HG03460 (cell line): ENCODE data around the gene MICAL2.

Experiments used
- ATAC-seq: cut with Tn5 transposase; IDR thresholded peaks from one replicate; pipeline ENCODE4 v1.9.1; 2021; ENCODE audit not compliant: unreplicated experiment

MICAL2 gene

GRCh38 chr11:12281571-12282478, 171.4 kb downstream of the MICAL2 start:
- no peak for ATAC-seq

- ATAC-seq = no peak
Measured at GRCh38 chr11:12282676-12283075, 172.3 kb downstream of the MICAL2 start.

- ATAC-seq = no peak
Measured at GRCh38 chr11:12284316-12285050, 174.1 kb downstream of the MICAL2 start.

GRCh38 chr11:12285106-12285505, 174.7 kb downstream of the MICAL2 start:
- ATAC-seq = no peak

GRCh38 chr11:12285811-12286222, 175.4 kb downstream of the MICAL2 start:
- ATAC-seq = no peak

- no peak for ATAC-seq
Measured at GRCh38 chr11:12286606-12287005, 176.2 kb downstream of the MICAL2 start.

- no peak for ATAC-seq
Measured at GRCh38 chr11:12287009-12287373, 176.6 kb downstream of the MICAL2 start.

- ATAC-seq = no peak
Measured at GRCh38 chr11:12287374-12288211, 177.2 kb downstream of the MICAL2 start.

GRCh38 chr11:12288212-12288930, 178.0 kb downstream of the MICAL2 start:
- no peak for ATAC-seq

- ATAC-seq = no peak
Measured at GRCh38 chr11:12288931-12289666, 178.7 kb downstream of the MICAL2 start.

- ATAC-seq = no peak
Measured at GRCh38 chr11:12289667-12290476, 179.5 kb downstream of the MICAL2 start.

GRCh38 chr11:12290477-12290922, 180.1 kb downstream of the MICAL2 start:
- ATAC-seq = no peak

GRCh38 chr11:12291313-12291712, 180.9 kb downstream of the MICAL2 start:
- ATAC-seq = no peak

- no peak for ATAC-seq
Measured at GRCh38 chr11:12291766-12292165, 181.4 kb downstream of the MICAL2 start.

GRCh38 chr11:12292766-12293165, 182.4 kb downstream of the MICAL2 start:
- ATAC-seq = no peak

- no peak for ATAC-seq
Measured at GRCh38 chr11:12293486-12293885, 183.1 kb downstream of the MICAL2 start.

GRCh38 chr11:12294613-12295012, 184.2 kb downstream of the MICAL2 start:
- no peak for ATAC-seq

- ATAC-seq = no peak
Measured at GRCh38 chr11:12295943-12296342, 185.6 kb downstream of the MICAL2 start.

- no peak for ATAC-seq
Measured at GRCh38 chr11:12298610-12299009, 188.2 kb downstream of the MICAL2 start.
